Kidney (tissue), 14 donors: ENCODE results near the gene PDHX. TPM values are rescaled to one million over a fixed set of nuclear protein-coding genes. Genes with fewer than 3 reads are reported as not detected.
"Not testable (repeated sequence)": the region's sequence is repeated elsewhere in the genome, so short reads cannot be mapped to it uniquely, and the experiment has no call there.

ENCODE experiments used
- DNase-seq, 5 donors: peaks; one replicate each; pipeline ENCODE4 v3.0.0-alpha.2; 2013 to 2020
- FAIRE-seq: peaks from 2 replicates; lab custom pipeline; 2012; peaks lifted over from hg19 to GRCh38; lab: Jason Lieb, UNC
- H3K27ac ChIP-seq, 2 donors: one replicate each; pipeline ENCODE4 v1.7.0; 2013; ENCODE audit warnings: low read depth in 2 of 2, low read length in 2 of 2, inconsistent platforms in 1 of 2
- H3K27me3 ChIP-seq: one replicate; pipeline ENCODE4 v1.7.1; 2013; ENCODE audit warnings: low read length, inconsistent platforms; ENCODE audit not compliant: control insufficient read depth, insufficient read depth
- H3K36me3 ChIP-seq, 3 donors: one replicate each; pipeline versions ENCODE4 v1.7.0 to v1.7.1; 2013; ENCODE audit warnings: low read length in 3 of 3, control low read depth in 1 of 3, inconsistent platforms in 1 of 3; ENCODE audit not compliant: insufficient read depth in 3 of 3, control insufficient read depth in 2 of 3
- H3K4me1 ChIP-seq, 3 donors: one replicate each; pipeline versions ENCODE4 v1.7.0 to v1.7.1; 2013; ENCODE audit warnings: low read length in 3 of 3, inconsistent platforms in 1 of 3, low read depth in 1 of 3; ENCODE audit not compliant: control insufficient read depth in 2 of 3, insufficient read depth in 2 of 3
- H3K4me3 ChIP-seq, 3 donors: one replicate each; pipeline versions ENCODE4 v1.7.0 to v1.8.1; 2013; ENCODE audit warnings: low read length in 3 of 3, control low read depth in 1 of 3, inconsistent platforms in 1 of 3
- H3K9ac ChIP-seq, 3 donors: one replicate each; pipeline versions ENCODE4 v1.7.0 to v1.7.1; 2013; ENCODE audit warnings: low read length in 3 of 3, control low read depth in 1 of 3, inconsistent platforms in 1 of 3
- H3K9me3 ChIP-seq, 3 donors: one replicate each; pipeline versions ENCODE4 v1.7.0 to v1.7.1; 2013; ENCODE audit warnings: low read length in 3 of 3, control low read depth in 1 of 3, inconsistent platforms in 1 of 3; ENCODE audit not compliant: control insufficient read depth in 2 of 3, insufficient read depth in 1 of 3
- intact Hi-C: fragments of 100-400 bp; cut with DNase I; formaldehyde crosslinking; loops from one replicate; pipeline ENCODE4 v1.11.1; 2022
- polyA plus RNA-seq: library from polyadenylated mRNA; stranded (reverse); fragments of 350-450 nt; fragmentation: Illumina TruSeq; extraction: RNeasy Lipid Tissue Mini Kit (QIAGEN cat#74804); gene quantifications from one replicate; pipeline ENCODE4 v1.2.3, GENCODE V29; 2014; ENCODE audit warnings: low read depth, low replicate concordance; ENCODE audit not compliant: insufficient read depth
- total RNA-seq: library from RNA; stranded (reverse); fragmentation: NEBNext Ultra II Directional; extraction: Animal tissue kit (Norgen Biotek cat#: 25700); gene quantifications from one replicate; pipeline ENCODE4 v1.2.1, GENCODE V29; 2021
- TF ChIP-seq, protein P1 (sequence below): IDR thresholded peaks from 3 replicates; pipeline ENCODE4 v1.5.1; 2012; ENCODE audit warnings: mild to moderate bottlenecking, moderate library complexity, borderline replicate concordance; ENCODE audit not compliant: insufficient read depth; ENCODE audit errors: extremely low read depth
- donor health status: control.
- donor health status: control.
- donor health status: control.
- donor health status: control.
- donor health status: control.
- donor health status: DM: yes; HTN: yes; CAD: no.
- donor health status: Normal renal cell carcinoma (clear cell type).

Gene PDHX
- total and polyA plus RNA-seq, 2 donors from 2014 or later = 29.6 to 32.6 TPM

DNA sequence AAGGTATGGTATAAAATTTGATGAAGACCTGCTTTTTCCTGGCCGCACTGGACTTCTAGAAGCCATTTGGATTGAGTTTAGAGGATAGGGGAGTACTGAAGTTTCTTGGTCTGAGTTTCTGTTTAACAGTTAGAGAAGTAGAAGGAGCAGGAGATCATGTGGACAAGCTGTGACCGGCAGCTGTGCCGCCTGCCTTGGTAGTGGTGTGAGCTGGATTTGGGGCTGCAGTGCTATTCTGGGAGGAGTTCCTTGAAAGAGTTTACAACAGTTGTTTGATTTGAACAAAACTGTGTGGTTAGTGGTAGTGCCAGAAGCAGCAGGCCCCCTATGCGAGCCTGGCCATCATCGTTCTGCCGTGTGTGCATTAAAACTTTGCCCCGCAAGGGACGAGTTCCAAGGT lies 105.2 kb downstream of the PDHX start:
- no peak for DNase-seq
- no peaks in the 10 kb centered on the region for H3K27me3 ChIP-seq
- no peaks in the 10 kb centered on the region for H3K9me3 ChIP-seq
- H3K9ac ChIP-seq = no peak overlapping the region
- intact Hi-C loops = no loop called here
- no peak for FAIRE-seq
- no peak overlapping the region for H3K27ac ChIP-seq
- no peaks in the 10 kb centered on the region for H3K4me1 ChIP-seq
- no peak overlapping the region for H3K4me3 ChIP-seq
- TF ChIP-seq, protein P1, sequence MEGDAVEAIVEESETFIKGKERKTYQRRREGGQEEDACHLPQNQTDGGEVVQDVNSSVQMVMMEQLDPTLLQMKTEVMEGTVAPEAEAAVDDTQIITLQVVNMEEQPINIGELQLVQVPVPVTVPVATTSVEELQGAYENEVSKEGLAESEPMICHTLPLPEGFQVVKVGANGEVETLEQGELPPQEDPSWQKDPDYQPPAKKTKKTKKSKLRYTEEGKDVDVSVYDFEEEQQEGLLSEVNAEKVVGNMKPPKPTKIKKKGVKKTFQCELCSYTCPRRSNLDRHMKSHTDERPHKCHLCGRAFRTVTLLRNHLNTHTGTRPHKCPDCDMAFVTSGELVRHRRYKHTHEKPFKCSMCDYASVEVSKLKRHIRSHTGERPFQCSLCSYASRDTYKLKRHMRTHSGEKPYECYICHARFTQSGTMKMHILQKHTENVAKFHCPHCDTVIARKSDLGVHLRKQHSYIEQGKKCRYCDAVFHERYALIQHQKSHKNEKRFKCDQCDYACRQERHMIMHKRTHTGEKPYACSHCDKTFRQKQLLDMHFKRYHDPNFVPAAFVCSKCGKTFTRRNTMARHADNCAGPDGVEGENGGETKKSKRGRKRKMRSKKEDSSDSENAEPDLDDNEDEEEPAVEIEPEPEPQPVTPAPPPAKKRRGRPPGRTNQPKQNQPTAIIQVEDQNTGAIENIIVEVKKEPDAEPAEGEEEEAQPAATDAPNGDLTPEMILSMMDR = no peak
- no peaks in the 10 kb centered on the region for H3K36me3 ChIP-seq

DNA sequence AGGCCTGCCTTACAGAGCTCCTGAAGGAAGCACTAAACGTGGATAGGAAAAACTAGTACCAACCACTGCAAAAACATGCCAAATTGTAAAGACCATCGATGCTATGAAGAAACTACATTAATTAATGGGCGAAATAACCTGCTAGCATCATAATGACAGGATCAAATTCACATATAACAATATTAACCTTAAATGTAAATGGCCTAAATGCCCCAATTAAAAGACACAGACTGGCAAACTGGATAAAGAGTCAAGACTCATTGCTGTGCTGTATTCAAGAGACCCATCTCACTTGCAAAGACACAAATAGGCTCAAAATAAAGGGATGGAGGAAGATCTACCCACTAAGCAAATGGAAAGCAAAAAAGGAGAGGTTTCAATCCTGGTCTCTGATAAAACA lies 107.5 kb downstream of the PDHX start:
- H3K27me3 ChIP-seq, H3K27ac ChIP-seq, DNase-seq, H3K36me3 ChIP-seq, H3K4me3 ChIP-seq, H3K9ac ChIP-seq, FAIRE-seq, H3K4me1 ChIP-seq, H3K9me3 ChIP-seq, intact Hi-C loops: not testable (repeated sequence)

DNA sequence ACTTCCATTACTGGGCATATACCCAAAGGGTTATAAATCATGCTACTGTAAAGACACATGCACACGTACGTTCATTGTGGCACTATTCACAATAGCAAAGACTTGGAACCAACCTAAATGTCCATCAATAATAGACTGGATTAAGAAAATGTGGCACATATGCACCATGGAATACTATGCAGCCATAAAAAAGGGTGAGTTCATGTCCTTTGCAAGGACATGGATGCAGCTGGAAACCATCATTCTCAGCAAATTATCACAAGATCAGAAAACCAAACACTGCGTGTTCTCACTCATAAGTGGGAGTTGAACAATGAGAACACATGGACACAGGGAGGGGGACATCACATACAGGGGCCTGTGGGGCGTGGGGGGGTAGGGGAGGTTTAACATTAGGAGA lies 111.6 kb downstream of the PDHX start:
- FAIRE-seq, H3K27ac ChIP-seq, intact Hi-C loops, H3K9me3 ChIP-seq, H3K27me3 ChIP-seq, H3K36me3 ChIP-seq, H3K9ac ChIP-seq, H3K4me3 ChIP-seq, DNase-seq, H3K4me1 ChIP-seq: not testable (repeated sequence)

DNA sequence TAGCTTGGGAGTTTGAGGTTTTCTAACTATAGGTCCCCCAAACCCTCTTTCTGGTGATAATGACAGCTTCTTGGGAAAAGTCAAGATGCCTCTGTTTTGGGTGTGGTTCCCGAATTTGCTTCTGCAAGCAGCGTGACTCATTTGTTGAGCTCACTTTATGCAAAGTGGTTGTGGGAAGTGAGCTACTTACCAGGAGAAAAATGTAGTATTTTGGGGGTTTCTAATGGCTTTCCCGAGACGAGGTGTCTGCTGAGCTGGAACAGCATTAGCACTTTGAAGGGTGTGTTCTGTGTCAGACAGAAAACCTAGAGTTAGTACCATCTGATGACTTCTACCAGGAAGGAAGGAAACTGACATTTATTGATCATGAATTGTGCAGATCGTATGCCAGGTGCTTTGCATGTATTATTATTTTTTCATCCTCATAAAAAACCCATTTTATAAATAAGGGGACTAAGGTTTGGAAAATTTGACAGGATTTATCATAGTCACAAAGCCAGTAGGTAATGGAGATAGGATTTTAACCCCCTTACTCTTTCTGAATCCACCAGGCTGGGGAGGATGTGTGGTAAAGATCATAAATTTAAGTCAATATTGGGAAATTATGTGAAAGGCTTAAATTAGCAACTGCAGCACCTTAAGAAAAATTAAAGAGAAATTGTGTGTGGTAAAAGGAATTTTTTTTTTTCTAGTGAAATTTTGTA lies 113.7 kb downstream of the PDHX start:
- H3K36me3 ChIP-seq = no peaks in the 10 kb centered on the region
- TF ChIP-seq, protein P1 = no peak
- H3K9ac ChIP-seq = no peak overlapping the region
- H3K9me3 ChIP-seq = no peaks in the 10 kb centered on the region
- no peak for DNase-seq
- no peaks in the 10 kb centered on the region for H3K27me3 ChIP-seq
- no peak for FAIRE-seq
- H3K4me3 ChIP-seq = no peak overlapping the region
- intact Hi-C loops = no loop called here
- H3K27ac ChIP-seq = no peak overlapping the region
- H3K4me1 ChIP-seq = no peaks in the 10 kb centered on the region
